ENCODE results near the gene SERF2. TPM values are rescaled to one million over a fixed set of nuclear protein-coding genes. Genes with fewer than 3 reads are reported as not detected.
"Not testable (repeated sequence)": the region's sequence is repeated elsewhere in the genome, so short reads cannot be mapped to it uniquely, and the experiment has no call there.

The SERF2 gene
- total RNA-seq, 1 donor from 2014 or later, result 1,325 TPM

- peak within 1 kb of the TSS; percentile 21 for H3K27ac Mint-ChIP-seq (ENCODE audit: unreplicated experiment)
- H3K9me3 Mint-ChIP-seq (ENCODE audit: unreplicated experiment), result no peaks in the 10 kb centered on the region
- no peaks in the 10 kb centered on the region for H3K36me3 Mint-ChIP-seq (ENCODE audit: unreplicated experiment)
These were observed 34.6 kb downstream of the SERF2 start, which contains the start of gene WDR76 for GRCh38 chr15:43826508-43827341. WDR76 (plus strand) TSS chr15:43827002; CDS start chr15:43827033, 31 bp downstream.

GRCh38 chr15:43828061-43828657 lies 36.0 kb downstream of the SERF2 start:
- TF ChIP-seq CTCF (IDR thresholded peaks at IDR 0.05), result no peak
- Mint-ChIP-seq H3K9me3 (ENCODE audit: unreplicated experiment) (no peaks in the 10 kb centered on the region), H3K4me1 (ENCODE audit: unreplicated experiment) (peaks cover 38% of the 10 kb centered on the region), H3K36me3 (ENCODE audit: unreplicated experiment) (no peaks in the 10 kb centered on the region), H3K27me3 (ENCODE audit: unreplicated experiment) (no peaks in the 10 kb centered on the region), H3K27ac (ENCODE audit: unreplicated experiment) (peak overlapping the region; percentile 21), H3K4me3 (ENCODE audit: unreplicated experiment) (peak overlapping the region; percentile 81)
- DNase-seq (ENCODE audit: extremely low spot score, unreplicated experiment), result peak; percentile 13

More at GRCh38 chr15:43826508-43827341, 34.6 kb downstream of the SERF2 start, which contains the start of gene WDR76:
- no peak for TF ChIP-seq CTCF (IDR thresholded peaks at IDR 0.05)
- Mint-ChIP-seq H3K4me3 (ENCODE audit: unreplicated experiment) (peak within 1 kb of the TSS; percentile 81), H3K4me1 (ENCODE audit: unreplicated experiment) (peaks cover 41% of the 10 kb centered on the region), H3K27me3 (ENCODE audit: unreplicated experiment) (no peaks in the 10 kb centered on the region)
- peak; percentile 90 for DNase-seq (ENCODE audit: extremely low spot score, unreplicated experiment)

GRCh38 chr15:43829951-43830540 lies 37.9 kb downstream of the SERF2 start:
- H3K36me3 Mint-ChIP-seq (ENCODE audit: unreplicated experiment); H3K27me3 Mint-ChIP-seq (ENCODE audit: unreplicated experiment); H3K9me3 Mint-ChIP-seq (ENCODE audit: unreplicated experiment); H3K4me3 Mint-ChIP-seq (ENCODE audit: unreplicated experiment); H3K27ac Mint-ChIP-seq (ENCODE audit: unreplicated experiment): not testable (repeated sequence)
- peak; percentile 59 for DNase-seq (ENCODE audit: extremely low spot score, unreplicated experiment)
- H3K4me1 Mint-ChIP-seq (ENCODE audit: unreplicated experiment), result peaks cover 29% of the 10 kb centered on the region

GRCh38 chr15:43830691-43831275 lies 38.7 kb downstream of the SERF2 start:
- not testable (repeated sequence) for H3K27ac Mint-ChIP-seq (ENCODE audit: unreplicated experiment); H3K27me3 Mint-ChIP-seq (ENCODE audit: unreplicated experiment); H3K4me3 Mint-ChIP-seq (ENCODE audit: unreplicated experiment); H3K9me3 Mint-ChIP-seq (ENCODE audit: unreplicated experiment); H3K36me3 Mint-ChIP-seq (ENCODE audit: unreplicated experiment)
- peak; percentile 54 for DNase-seq (ENCODE audit: extremely low spot score, unreplicated experiment)
- H3K4me1 Mint-ChIP-seq (ENCODE audit: unreplicated experiment), result peaks cover 29% of the 10 kb centered on the region

GRCh38 chr15:43831519-43832052 lies 39.5 kb downstream of the SERF2 start:
- H3K4me3 Mint-ChIP-seq (ENCODE audit: unreplicated experiment); H3K27me3 Mint-ChIP-seq (ENCODE audit: unreplicated experiment); H3K9me3 Mint-ChIP-seq (ENCODE audit: unreplicated experiment); H3K36me3 Mint-ChIP-seq (ENCODE audit: unreplicated experiment); DNase-seq (ENCODE audit: extremely low spot score, unreplicated experiment): not testable (repeated sequence)
- Mint-ChIP-seq H3K4me1 (ENCODE audit: unreplicated experiment) (peaks cover 25% of the 10 kb centered on the region), H3K27ac (ENCODE audit: unreplicated experiment) (peak overlapping the region; percentile 7)

GRCh38 chr15:43832485-43832884 lies 40.4 kb downstream of the SERF2 start:
- H3K27ac Mint-ChIP-seq (ENCODE audit: unreplicated experiment); DNase-seq (ENCODE audit: extremely low spot score, unreplicated experiment); H3K4me3 Mint-ChIP-seq (ENCODE audit: unreplicated experiment); H3K36me3 Mint-ChIP-seq (ENCODE audit: unreplicated experiment); H3K27me3 Mint-ChIP-seq (ENCODE audit: unreplicated experiment); H3K9me3 Mint-ChIP-seq (ENCODE audit: unreplicated experiment): not testable (repeated sequence)
- H3K4me1 Mint-ChIP-seq (ENCODE audit: unreplicated experiment), result peaks cover 17% of the 10 kb centered on the region
